GM19328 (cell line): ENCODE results near the gene VAT1L.
"Not testable (repeated sequence)": the region's sequence is repeated elsewhere in the genome, so short reads cannot be mapped to it uniquely, and the experiment has no call there.

Experiments
- ATAC-seq: cut with Tn5 transposase; IDR thresholded peaks from one replicate; pipeline ENCODE4 v1.9.1; 2021; ENCODE audit warnings: mild to moderate bottlenecking, moderate library complexity; ENCODE audit not compliant: unreplicated experiment

Gene VAT1L

DNA sequence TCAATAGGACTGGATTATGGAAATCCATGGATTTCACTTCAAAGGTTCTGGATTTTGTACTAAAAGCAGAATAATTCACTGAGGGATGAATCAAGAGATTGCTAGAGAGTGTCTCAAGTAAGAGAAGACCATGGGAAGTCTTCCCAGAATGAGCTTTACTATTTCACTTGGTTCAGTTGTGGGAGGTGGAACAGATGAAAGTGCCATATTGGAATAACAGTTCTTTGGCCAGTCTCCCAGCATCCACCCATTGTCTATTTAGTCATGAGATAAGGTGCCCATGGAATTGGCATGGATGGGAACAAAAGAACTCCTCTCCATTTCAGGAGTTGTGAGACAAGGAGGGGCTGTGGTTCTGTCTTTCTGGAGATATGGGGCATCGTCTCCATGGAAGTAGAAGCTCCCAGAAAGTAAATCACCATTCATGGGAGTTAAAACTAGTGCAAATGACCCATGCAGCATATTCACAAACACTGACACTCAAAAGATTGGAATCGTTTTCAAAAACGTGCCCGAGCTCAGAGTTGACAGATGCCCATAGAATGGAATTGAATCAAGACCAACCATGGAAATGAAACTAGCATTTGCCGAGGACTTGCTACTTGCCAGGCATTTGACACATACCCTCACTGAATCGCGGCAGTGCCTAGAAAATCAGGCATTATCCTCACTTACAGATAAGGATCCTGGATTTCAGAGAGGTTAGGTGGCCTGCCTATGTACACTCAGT is 197.8 kb downstream of the VAT1L start:
- ATAC-seq, result no peak

DNA sequence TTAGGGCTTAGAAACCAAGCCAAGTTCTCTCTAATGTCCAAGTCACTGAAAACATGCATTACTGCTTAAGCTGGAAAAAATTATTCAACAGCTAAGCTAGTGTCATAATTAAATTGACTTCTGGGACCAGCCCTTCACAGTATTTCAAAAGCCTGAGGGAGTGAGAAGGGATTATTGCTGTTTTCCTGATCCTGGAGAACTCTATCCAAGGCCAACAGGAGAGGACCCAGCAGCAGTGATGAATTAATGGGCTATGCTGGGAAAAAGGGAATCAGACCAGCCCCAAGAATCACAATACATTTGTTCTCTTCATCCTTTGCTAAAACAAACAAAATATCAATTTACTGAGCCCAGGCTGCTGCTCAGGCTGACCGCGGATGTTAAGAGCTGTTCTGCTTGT is 199.4 kb downstream of the VAT1L start:
- ATAC-seq, result no peak

DNA sequence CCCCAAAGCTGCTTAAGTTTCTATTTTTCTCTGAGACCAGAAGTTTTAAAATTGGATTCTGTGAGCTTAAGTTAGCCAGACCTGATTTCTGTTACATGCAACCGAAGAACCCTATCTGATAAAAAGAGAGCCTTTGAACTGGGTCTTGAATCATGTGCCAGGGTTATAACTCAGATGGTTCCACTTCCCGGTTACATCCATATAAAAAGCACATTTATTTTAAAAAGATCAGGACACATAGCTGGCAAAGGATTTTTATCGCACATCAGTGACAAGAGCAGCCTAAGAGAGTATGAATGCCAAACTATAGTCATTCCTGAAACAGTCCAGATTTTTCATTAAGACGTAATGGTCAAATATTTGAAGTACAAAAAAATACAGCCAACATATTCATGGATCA is 201.5 kb downstream of the VAT1L start:
- no peak for ATAC-seq

DNA sequence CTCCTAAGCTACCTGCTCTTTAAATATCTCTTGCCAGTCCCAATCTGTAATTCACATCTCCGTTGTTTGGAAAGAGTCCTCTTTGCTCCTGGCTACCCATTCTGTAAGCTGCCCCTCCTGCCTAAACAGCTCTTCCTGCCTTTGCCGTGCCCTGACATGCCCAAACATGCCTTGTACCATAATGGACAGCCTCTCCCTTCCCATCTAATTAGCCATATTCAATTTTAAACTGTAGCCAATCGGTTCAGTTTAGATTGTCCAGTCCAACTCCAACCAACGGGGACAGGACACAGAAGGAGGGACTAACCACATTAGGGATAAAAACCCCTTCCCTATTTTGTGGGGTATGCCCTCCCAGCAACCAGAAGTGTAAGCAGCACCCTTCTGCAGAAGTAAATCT is 203.3 kb downstream of the VAT1L start:
- no peak for ATAC-seq

DNA sequence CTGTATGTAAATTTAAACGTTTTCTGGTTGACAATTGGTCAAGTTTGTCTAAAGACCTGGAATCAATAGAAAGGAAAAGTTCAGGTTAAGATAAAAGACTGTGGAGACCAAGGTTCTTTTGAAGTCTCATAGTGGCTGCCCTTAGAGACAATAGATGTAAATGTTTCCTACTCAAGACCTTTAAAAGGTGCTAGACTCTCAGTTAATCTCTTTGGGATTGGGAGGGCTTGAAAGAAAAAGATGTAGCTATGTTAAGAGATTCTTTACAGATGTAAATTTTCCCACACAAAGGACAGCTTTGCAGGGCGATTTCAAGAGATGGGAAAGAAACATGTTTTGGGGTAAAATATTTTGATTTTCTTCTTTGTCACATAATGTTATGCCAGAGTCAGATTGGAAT is 204.0 kb downstream of the VAT1L start:
- ATAC-seq, result not testable (repeated sequence)

DNA sequence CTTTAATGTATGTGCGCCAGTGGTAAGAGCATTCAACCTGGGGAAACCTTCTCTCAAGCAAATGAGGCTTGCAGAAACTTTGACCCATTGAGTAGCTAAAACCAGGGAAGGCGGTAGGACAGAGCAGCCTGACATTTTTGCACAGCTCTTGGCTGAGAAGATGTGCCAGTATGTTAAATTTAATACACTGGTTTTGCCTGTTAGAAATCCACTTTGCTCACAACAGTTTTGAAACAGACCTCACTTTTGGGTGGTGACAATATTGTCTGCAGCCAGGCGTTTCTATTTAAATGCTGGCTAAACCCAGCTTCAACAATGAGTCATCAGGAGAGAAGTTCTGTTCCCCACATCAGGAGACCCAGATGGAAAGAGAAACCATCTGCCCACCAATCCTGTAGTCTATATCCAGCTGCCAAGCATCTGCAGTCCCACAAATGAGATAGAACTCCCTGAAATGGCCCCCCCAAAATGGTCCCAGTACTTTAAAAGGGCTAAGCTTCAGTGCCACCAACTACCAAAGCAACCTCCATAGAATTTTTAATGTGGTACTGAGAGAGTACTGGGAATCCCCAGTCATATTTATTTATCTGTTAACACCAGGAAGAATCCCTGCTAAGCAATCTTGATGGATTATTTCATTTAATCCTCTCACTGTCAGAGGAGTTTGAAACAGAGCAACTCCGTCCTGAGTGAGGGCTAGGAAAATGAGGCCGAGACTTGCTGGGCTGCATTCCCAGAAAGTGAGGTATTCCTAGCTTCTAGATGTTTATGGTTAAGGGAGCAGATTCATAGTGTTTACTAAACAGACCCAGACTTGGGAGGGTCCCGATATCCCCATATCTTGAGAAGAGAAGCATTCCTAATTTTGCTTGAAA is 205.0 kb downstream of the VAT1L start:
- ATAC-seq, result no peak

DNA sequence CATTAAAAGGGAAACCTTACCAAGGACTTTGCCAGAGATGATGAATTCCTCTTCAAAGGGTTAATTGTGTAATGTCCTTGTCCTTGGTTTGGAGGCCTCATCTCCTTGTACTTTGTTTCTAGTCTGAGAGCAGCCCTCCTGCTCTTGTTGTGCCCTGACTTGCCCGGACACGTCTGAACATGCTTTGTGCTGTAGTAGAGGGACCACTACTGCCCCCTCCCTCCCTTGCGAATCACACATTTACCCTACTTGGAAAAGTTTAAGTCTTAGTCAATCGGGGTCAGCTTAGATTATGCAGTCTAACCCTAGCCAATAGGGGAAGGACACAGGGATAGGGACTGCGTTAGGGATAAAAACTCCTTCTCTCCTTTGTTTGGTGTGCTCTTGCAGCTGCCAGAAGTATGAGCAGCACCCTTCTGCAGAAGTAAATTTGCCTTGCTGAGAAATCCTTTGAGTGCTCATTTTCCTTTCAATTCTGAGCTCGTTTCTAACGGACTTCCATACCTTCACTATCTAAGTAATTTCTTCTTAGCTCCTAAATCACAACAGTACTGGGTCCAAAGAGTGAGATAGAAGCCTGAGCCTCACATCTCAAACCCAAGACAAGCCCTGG is 207.6 kb downstream of the VAT1L start:
- ATAC-seq, result no peak

DNA sequence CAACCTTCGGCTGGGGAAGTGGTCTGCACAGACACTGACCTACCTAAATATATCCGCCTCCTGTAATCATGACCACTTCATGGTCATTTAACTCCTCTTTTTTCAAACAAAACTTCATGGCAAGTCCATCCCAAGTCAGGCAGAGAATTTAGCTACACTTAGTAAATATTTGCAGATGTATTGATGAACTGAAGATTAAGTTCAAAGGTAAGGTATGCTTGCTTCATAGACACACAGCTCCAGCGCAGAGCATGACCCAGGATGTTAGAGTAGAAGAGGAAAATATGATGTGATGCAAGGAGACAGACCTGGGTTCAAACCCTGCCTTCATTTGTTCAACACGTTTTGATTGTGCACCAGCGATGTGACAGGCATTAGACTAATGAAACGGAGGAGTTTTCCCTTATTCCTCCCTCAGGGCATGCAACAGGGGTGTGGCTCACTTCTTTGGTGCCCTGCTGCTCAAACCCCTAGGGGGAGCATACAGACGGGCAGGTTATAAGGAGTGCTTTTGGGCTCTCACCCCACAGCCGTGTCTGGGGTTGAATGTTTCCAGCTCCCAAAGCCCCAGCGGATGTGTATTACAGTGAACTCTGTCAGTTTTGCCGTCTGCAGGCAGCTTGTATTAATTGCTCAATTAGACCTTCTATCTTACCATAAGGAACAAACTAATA is 210.1 kb downstream of the VAT1L start:
- no peak for ATAC-seq

DNA sequence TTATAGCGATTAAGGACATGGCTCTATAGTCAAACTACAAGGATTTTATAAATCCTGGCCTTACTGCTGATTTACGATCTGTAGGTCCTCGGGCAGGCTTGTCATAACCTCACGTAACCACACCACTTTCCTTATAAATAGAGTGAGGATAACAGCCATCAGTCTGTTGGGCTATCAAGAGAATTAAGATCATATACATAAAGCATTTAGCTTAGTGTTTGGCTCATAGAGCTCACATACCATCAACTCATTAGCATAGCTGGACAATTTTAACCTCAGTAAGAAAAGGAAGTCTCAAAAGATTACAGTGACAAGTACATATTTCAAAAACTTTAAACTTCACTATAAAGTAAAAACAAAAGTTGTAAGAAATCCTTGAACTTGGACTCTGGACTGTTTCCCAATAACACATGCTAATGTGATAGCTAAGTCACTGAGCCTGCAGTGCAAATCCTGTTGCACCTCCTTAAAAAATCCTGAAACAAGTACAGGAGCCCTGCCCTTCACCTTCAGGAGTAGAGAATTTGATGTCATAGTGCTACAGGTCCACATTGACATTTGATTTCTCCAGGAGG is 213.2 kb downstream of the VAT1L start:
- no peak for ATAC-seq

DNA sequence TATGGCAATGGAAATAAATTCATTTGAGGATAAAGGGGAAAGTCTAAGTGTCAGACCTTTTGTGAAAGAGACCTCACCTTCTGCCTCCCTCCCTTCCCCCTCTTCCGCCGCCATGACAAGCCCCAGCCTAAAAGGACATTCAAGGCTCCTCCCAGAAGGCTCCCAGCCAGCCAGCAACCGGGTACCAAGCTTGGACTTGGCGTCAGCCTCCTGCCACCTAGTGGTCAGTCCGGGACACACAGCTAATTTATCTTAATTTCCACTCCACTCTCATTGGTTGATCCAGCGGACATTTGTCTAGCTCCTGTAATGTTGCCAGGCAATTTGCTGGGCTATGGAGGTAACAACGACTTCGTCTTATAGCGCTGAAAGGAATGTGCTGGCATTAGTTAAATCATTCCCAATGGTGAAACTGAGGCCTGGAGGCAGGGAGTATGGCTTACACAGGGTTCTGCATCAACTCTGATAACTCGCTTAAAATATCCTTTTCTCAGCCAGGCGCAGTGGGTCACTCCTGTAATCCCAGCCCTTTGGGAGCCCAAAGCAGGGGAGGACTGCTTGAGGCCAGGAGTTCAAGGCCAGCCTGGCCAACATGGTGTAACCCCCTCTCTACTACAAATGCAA is 214.7 kb downstream of the VAT1L start:
- ATAC-seq, result peak; percentile 97

DNA sequence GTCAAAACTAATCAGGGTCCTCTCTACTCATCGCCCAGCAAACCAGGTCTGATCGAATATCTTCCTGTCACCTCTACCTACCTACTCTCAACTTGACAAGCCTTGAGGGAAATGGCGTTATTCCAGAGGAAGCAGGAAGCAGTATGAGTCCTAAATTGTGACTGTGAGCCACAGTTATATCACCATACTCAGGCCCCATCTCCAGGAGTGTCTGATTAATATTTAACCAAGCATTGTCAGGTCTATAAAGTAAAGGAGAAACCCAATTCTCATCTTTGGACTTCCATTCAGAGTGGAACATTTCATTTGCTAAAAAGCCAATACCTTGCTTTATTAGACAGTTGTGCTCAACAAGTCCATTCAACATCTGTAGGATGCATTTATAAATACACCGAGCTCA is 216.2 kb downstream of the VAT1L start:
- ATAC-seq, result no peak

DNA sequence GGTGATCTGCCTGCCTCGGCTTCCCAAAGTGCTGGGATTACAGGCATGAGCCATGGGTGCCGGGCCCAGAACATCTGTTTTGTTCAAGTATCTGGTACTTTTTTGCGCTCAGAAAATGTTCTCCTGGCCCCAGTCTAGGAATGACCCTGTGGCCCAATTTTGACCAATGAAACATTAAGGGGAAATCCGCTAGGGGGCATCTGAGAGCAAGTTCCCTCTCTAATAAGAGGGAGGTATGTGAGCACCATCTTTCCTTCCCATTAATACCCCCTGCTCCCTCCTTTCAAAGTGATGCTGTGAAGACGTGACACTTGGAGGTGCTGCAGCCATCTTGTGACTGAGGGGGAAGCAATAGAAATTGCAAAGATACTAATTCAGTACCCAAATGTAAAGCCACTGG is 217.5 kb downstream of the VAT1L start:
- no peak for ATAC-seq

DNA sequence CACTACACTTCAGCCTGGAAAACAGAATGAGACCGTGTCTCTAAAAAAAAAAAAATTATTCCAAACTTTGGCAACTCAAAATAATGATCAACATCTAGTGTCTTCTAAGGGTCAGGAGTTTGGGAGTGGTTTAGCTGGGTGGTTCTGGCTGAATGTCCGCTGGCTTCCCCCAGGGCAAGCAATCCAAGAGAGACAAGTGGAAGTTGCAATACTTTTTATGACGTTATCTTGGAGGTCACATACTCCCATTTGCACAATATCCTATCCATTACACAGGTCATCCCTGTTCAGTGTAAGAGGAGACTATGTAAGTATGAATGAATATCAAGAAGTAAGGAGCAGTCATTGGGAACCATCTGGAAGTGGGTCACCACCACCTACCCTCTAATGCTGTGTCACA is 218.8 kb downstream of the VAT1L start:
- ATAC-seq, result no peak

DNA sequence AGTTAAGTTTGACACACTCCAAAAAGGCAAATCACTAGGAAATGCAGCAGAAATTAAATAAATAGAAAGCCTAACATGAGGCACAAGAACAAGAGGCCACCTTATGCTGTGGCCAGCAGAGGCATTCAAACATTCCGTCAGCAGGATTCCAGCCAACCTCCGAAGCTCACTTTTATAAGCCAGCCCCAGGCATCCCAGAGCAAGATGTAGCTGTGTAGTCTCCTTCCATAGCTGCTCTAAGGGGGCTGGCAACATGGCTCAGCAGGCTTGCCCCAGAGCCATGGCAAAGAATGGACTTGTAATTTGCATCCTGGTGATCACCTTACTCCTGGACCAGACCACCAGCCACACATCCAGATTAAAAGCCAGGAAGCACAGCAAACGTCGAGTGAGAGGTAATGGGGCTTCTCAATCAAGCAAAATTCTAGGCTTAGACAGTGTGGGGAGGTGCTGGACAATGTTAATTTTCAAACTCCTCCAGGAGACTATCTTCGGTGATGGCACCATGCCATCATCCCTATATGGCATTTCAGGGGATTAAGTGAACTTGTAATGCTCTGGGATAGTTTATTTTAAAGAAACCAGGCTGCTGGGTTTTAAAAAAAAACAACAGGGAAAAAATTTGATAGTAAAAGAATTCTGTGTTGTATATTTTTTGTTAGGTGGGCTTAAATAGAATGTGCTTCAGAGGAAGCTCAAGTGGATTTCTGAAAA is 234.1 kb downstream of the VAT1L start, which contains the start of gene CLEC3A:
TSS of gene CLEC3A (plus strand) at position 202 of the 714 bp plus-strand sequence. CDS start at position 281, 79 bp downstream.
- ATAC-seq, result no peak

DNA sequence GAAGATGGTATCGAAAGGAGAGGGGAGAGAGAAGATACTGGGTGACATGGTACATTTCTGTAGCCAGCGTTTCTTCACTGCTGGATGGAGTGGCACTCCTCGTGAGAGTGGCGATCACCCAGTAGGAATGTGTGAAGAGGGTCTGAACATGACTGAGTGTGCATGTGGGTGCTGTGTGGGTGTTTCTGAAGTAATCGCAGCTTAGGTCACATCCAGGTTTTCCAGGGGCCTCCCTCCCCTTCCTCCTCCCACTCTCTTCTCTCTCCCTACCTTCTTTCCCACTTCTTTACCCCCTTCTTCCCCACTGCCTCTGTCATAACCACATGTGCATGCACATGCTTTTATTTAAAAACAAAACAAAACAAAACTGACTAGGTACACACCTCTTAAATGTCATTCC is 235.8 kb downstream of the VAT1L start:
- ATAC-seq, result no peak

DNA sequence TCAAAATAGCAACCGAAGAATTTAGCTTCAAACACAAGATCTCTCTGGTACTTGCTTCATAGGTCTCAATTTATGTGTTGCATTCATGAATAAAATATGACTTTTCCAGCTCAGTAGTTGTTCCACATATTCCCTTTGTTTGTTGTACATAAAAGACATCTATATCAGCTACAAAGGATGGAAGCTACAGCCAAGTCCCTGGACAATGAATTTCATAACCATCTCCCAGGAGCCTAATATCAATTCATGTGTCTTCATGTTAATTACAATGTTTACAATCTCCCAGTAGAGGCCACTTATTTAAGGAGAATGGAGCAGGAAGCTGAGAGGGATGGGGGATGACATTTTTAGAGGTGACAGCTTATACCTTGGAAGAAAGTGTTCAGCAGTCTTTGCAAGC is 237.3 kb downstream of the VAT1L start:
- ATAC-seq, result no peak

DNA sequence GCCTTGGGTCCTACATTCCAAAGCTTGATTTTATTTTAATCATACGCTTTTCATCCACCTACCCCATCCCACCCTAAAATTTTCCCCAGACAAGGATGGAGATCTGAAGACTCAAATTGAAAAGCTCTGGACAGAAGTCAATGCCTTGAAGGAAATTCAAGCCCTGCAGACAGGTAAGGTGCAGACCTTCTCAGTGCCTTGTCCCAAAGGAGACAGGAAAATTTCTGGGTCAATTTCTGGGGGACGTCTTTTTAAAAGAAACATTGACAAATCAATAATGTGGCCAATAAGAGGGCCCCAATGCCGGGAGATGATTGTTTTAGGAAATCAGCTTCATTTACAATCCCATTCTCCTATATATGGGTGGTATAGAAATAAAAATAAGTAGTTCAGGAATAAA is 239.7 kb downstream of the VAT1L start:
- no peak for ATAC-seq
